AG09319 (cell line): ENCODE measurements around the gene HAUS7.

Experiments
- DNase-seq: peaks from one replicate; pipeline ENCODE4 v3.0.0-alpha.2; 2010; ENCODE audit warnings: low read depth; ENCODE audit errors: extremely low read depth
- TF ChIP-seq, protein P1 (sequence below): IDR thresholded peaks from 2 replicates; pipeline ENCODE4 v1.5.1; 2011; ENCODE audit warnings: low read depth, mild to moderate bottlenecking, inconsistent platforms, low read length, moderate library complexity

The HAUS7 gene

DNA sequence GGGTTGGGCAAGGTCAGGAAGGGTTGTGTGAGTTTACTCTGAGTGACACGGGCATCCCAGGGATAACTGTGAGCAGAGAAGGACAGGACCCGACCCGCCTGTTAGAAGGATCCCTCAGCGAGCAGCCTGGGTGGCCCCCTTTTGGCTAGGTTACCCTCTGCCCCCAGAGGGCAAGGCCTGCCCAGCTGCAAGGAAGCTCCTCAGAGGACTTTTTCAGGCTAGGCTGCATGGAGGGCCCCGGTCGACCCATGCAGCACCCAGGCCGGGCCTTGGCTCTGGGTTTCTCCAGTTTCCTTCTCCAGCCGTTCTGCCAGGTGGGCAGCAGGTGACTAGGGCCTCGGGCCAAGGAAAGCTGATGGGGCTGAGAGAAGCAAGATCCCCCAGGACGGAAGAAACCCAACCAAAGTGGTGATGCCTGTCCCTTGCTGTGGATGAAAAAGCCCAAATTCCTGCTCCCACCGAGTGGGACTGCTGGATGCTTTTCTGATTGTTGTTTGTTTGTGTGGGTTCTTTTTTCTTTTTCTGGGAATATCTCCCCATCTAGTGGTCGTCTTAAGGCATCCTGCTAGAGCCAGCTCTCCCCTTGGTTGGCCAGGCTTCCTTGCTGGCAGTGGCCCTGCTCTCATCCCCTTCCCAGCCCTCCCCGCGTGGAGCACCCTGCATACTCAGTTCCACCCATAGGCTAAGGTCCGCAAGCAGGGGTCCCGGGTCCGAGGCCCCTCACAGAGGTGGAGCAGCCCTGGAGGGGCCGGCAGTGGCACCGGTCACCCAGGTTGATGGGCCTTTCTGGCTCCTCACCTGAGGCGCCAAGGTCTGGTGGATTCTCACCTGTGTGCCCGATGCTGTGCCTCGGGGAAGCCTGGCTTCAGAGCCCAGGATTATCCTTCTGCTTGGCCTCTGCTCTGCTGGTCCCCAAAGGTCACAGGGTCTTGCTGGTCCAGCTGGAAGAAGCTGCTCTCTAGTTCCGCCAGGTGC lies 57.3 kb downstream of the HAUS7 start:
- no peak for DNase-seq
- TF ChIP-seq, protein P1, sequence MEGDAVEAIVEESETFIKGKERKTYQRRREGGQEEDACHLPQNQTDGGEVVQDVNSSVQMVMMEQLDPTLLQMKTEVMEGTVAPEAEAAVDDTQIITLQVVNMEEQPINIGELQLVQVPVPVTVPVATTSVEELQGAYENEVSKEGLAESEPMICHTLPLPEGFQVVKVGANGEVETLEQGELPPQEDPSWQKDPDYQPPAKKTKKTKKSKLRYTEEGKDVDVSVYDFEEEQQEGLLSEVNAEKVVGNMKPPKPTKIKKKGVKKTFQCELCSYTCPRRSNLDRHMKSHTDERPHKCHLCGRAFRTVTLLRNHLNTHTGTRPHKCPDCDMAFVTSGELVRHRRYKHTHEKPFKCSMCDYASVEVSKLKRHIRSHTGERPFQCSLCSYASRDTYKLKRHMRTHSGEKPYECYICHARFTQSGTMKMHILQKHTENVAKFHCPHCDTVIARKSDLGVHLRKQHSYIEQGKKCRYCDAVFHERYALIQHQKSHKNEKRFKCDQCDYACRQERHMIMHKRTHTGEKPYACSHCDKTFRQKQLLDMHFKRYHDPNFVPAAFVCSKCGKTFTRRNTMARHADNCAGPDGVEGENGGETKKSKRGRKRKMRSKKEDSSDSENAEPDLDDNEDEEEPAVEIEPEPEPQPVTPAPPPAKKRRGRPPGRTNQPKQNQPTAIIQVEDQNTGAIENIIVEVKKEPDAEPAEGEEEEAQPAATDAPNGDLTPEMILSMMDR = no peak

DNA sequence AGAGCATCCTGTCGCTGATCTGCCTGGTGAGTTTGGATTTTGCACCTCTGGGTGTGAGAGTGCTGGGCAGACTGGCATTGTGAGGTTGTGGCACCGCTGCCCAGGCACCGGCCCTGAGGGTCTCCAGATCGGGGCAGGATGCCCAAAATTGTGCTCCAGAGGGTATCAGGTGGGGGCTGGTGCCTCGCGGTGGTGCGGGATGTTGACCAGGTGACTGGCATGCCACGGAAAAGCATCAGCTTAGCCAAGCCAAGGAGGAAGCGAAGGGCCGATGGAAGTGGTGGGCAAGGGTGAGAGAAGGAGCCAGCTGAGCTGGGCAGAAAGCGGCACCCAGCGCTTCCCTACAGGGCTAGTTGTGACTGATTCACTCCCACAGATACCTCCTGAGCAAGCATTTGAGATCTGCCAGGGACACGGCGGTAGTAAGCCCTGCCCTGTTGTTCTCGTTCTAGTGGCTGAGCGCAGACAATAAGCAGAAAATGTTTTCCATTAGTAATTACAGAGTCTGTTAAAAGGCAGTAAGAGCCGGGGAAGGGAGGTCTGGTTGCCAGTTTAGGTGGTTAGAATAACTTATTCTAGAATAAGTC lies 58.3 kb downstream of the HAUS7 start:
- no peak for DNase-seq

DNA sequence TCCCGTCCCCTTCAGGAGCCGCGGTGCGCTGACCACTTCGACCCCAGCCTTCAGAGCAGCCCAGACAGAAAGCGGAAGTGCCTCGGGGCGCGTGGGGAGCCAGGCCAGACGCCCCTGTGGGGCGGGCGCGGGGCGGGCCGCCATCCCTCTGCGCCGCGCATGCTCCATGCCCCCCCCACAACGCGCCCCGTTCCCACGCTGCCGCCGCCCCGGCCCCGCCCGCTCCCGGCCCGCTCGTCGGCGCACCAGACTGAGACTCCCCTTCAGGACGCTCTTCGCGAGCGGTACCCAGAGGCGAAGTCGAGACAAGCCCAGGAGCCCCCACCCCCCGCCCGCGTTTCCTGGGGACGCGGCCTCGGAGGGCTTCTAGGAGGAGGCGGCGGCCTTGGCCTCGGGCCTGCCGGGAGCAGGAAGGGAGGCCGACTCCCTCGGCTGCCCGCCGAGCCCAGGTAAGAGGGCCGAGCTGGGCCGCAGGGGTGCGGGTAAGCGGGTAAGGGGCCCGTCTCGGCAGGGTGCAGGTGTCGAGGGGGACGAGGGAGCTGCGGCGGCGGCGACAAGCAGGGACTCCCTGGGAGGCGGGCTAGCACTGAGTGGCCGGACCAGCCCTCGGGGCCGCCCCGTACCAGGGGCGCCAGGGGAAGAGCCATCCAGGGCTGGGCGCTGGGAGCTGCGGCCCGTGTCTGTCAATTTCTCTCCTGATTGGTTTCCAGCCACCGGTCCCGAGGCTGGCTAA lies 59.0 kb downstream of the HAUS7 start, which contains the start of gene ZFP92:
ZFP92 (plus strand) TSS at position 218 of the 733 bp plus-strand sequence. CDS start 6,851 bp downstream, outside the sequence.
- TF ChIP-seq, protein P1 = no peak
- DNase-seq = no peak

More for the DNA sequence above, 58.3 kb downstream of the HAUS7 start:
- TF ChIP-seq, protein P1 = no peak

DNA sequence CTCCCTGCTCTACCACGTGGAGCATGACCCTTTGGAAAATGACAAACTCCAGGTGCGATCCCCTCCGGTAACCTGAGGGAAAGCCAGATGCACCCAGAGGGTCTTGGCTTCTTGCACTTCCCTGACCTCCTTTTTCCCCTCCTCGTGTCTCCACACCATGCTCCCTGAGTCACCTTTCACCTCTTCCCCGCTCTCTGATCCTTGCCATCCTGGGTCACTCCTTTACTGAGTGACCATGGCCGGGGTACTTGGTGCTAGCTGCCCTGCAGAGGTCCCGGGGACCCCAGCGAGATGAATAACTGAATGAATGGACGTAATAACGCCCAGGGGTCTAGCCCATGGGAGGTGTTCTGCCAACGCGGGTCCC lies 59.5 kb downstream of the HAUS7 start:
- TF ChIP-seq, protein P1 = no peak
- DNase-seq = no peak

DNA sequence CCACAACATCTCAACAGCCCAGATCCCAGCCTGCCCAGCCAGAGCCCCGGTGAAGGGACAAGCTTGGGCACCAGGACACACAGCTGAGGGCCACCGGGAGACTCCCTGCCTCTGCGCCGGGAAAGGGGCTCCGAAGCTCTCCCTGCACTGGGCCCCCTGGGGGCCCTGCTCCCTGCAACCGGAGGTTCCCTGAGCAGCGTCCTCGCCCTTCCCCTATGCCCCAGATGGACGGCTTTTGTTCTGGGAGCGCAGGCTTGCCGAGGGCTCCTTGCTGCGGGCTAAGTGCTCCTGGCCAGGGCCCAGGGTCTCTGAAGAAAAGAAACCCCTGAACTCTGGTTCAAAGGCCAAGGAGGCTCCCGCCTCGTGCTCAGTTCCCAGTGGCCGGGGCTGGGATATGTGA lies 60.0 kb downstream of the HAUS7 start:
- no peak for DNase-seq

DNA sequence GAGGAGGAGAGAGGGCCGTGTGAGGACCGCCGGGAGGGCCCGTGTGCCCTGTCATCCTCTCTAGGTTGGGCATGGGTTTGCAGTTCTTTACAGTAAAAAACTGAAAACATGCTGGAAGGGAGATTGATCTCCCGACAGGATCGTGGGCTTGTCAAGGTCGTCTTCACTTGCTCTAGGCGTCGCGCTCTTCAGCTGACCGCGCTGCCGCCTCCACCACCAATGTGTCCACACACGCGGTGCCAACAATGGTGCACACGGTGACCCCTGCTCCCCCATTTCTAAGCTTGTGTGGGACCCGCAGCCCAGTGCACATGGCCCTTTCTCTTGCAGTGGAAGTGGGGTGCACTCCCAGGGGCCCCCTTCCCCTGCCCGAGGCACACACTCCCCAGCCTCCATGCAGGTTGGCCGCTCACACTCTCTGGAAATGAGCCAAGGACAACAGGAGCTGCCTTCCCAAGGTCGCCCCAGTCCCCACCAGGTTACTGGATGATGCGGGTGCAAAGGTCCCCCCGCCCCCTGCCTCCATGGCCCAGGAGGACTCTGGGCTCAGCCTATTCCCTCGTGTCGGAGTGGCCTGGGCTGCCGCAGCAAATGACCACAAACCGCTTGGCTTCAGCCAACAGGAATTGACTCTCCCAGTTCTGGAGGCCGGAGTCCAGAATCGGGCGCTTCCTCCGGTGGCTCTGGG lies 60.8 kb downstream of the HAUS7 start:
- TF ChIP-seq, protein P1 = no peak
- no peak for DNase-seq

More for the DNA sequence above, 60.0 kb downstream of the HAUS7 start:
- TF ChIP-seq, protein P1 = no peak
